HCT116 (cell line): ENCODE measurements around the gene MED27. TPM values are rescaled to one million over a fixed set of nuclear protein-coding genes. Genes with fewer than 3 reads are reported as not detected.

Experiments
- ATAC-seq: fragments of 200-7000 bp; cut with Tn5 transposase; 2 replicates; pipeline ENCODE4 v1.9.1; 2020; ENCODE audit warnings: mild to moderate bottlenecking, moderate library complexity
- BruUV-seq: library from RNA; stranded (reverse); fragments of 400-500 nt; replicated peaks from 2 replicates; lab custom pipeline; 2021; lab: Mats Ljungman, UMichigan
- CTCF ChIA-PET: fragments of 300-600 bp; sonication (Branson Sonifier 250); formaldehyde crosslinking; loops from one replicate; lab custom pipeline; 2021; ENCODE audit warnings: antibody characterized with exemption; lab: Charles Lee
- POLR2A ChIA-PET: fragments of 300-600, 350-600 bp; sonication (Branson Sonifier 250); formaldehyde crosslinking; loops from one replicate; lab custom pipeline; 2021; ENCODE audit warnings: antibody characterized with exemption; lab: Charles Lee
- RAD21 ChIA-PET, 2 experiments: fragments of 300-600 bp; sonication (Branson Sonifier 250); formaldehyde crosslinking; loops; one replicate each; lab custom pipeline; 2023; ENCODE audit warnings: low total read pairs in 2 of 2; ENCODE audit not compliant: uncharacterized antibody in 2 of 2, unreplicated experiment in 2 of 2, low non-redundant PET in 1 of 2; lab: Charles Lee
- DNase-seq: peaks from one replicate; pipeline ENCODE4 v3.0.0-alpha.2; 2010; ENCODE audit warnings: low read depth, low spot score
- H2AFZ ChIP-seq: fragments of 200-600 bp; shearing (Covaris generic), sonication (generic); 2 replicates; pipeline ENCODE4 v1.6.1; 2017; ENCODE audit warnings: low read depth, mixed run types, mixed read lengths, antibody characterized with exemption, low read length; ENCODE audit not compliant: poor library complexity, severe bottlenecking
- H3K27ac ChIP-seq: 2 replicates; pipeline ENCODE4 v1.5.1; 2012; ENCODE audit warnings: low read depth, low read length
- H3K27me3 ChIP-seq: fragments of 200-600 bp; sonication (generic); 2 replicates; pipeline ENCODE4 v1.6.1; 2016; ENCODE audit warnings: mixed run types, low read length, mixed read lengths; ENCODE audit not compliant: insufficient read depth
- H3K36me3 ChIP-seq, 2 experiments: fragments of 200-500 bp in 1 of 2; fragments of 200-600 bp in 1 of 2; sonication (Bioruptor generic) in 1 of 2; sonication (generic) in 1 of 2; 2 replicates each; pipeline versions ENCODE4 v1.5.1 to v1.6.1; 2014 to 2016; ENCODE audit warnings: low read length in 2 of 2, inconsistent platforms in 1 of 2, mixed read lengths in 1 of 2, mixed run types in 1 of 2; ENCODE audit not compliant: insufficient read depth in 2 of 2, control insufficient read depth in 1 of 2
- H3K4me1 ChIP-seq, 2 experiments: fragments of 200-600 bp in 1 of 2; sonication (generic) in 1 of 2; 2 replicates each; pipeline versions ENCODE4 v1.5.1 to v1.6.1; 2012 to 2017; ENCODE audit warnings: low read length in 2 of 2, inconsistent platforms in 1 of 2, mild to moderate bottlenecking in 1 of 2, mixed read lengths in 1 of 2, mixed run types in 1 of 2, moderate library complexity in 1 of 2; ENCODE audit not compliant: insufficient read depth in 2 of 2, control insufficient read depth in 1 of 2
- H3K4me2 ChIP-seq: fragments of 200-600 bp; sonication (generic); 2 replicates; pipeline ENCODE4 v1.6.1; 2017; ENCODE audit warnings: mixed run types, low read length, mixed read lengths
- H3K4me3 ChIP-seq, 2 experiments: fragments of 200-600 bp in 1 of 2; sonication (generic) in 1 of 2; replicated peaks in 1 of 2; 2 replicates each; pipeline ENCODE4 v1.5.1; 2011 to 2016; ENCODE audit warnings: low read length in 2 of 2, control low read depth in 1 of 2, low read depth in 1 of 2, mild to moderate bottlenecking in 1 of 2, mixed read lengths in 1 of 2, mixed run types in 1 of 2
- H3K79me2 ChIP-seq: fragments of 200-600 bp; sonication (generic); 2 replicates; pipeline ENCODE4 v1.6.1; 2017; ENCODE audit warnings: mild to moderate bottlenecking, mixed run types, low read length, moderate library complexity, mixed read lengths; ENCODE audit not compliant: insufficient read depth
- H3K9ac ChIP-seq: fragments of 200-600 bp; sonication (generic); 2 replicates; pipeline ENCODE4 v1.6.1; 2016; ENCODE audit warnings: low read length, mixed read lengths
- H3K9me2 ChIP-seq: fragments of 200-600 bp; sonication (generic), shearing (Covaris generic); 2 replicates; pipeline ENCODE4 v1.6.1; 2017; ENCODE audit warnings: mixed run types, mild to moderate bottlenecking, moderate library complexity; ENCODE audit not compliant: insufficient read depth
- H3K9me3 ChIP-seq, 2 experiments: fragments of 200-500 bp in 1 of 2; fragments of 200-600 bp in 1 of 2; sonication (Bioruptor generic) in 1 of 2; sonication (generic) in 1 of 2; 2 replicates each; pipeline ENCODE4 v1.6.1; 2014 to 2017; ENCODE audit warnings: low read length in 2 of 2, mixed read lengths in 2 of 2, inconsistent platforms in 1 of 2, low read depth in 1 of 2, mild to moderate bottlenecking in 1 of 2, mixed run types in 1 of 2, moderate library complexity in 1 of 2; ENCODE audit not compliant: control insufficient read depth in 1 of 2, insufficient read depth in 1 of 2
- H4K20me1 ChIP-seq: fragments of 200-600 bp; sonication (generic), shearing (Covaris generic); 2 replicates; pipeline ENCODE4 v1.6.1; 2017; ENCODE audit warnings: mixed run types, mild to moderate bottlenecking, moderate library complexity; ENCODE audit not compliant: insufficient read depth
- ATF3 ChIP-seq: IDR thresholded peaks from 2 replicates; pipeline ENCODE4 v1.6.1; 2012
- CBX3 ChIP-seq: IDR thresholded peaks from 2 replicates; pipeline ENCODE4 v1.6.1; 2012; ENCODE audit warnings: low read depth
- EGR1 ChIP-seq: IDR thresholded peaks from 2 replicates; pipeline ENCODE4 v1.6.1; 2012; ENCODE audit warnings: low read depth
- EZH2 ChIP-seq: fragments of 200-600 bp; sonication (generic); IDR thresholded peaks from 2 replicates; pipeline ENCODE4 v1.6.1; 2017; ENCODE audit warnings: antibody characterized with exemption, mixed run types
- FOSL1 ChIP-seq: IDR thresholded peaks from 2 replicates; pipeline ENCODE4 v1.6.1; 2012; ENCODE audit warnings: low read depth
- JUND ChIP-seq: IDR thresholded peaks from 2 replicates; pipeline ENCODE4 v1.6.1; 2012
- POLR2A ChIP-seq: IDR thresholded peaks from 2 replicates; pipeline ENCODE4 v1.7.0; 2011; ENCODE audit warnings: borderline replicate concordance; ENCODE audit not compliant: insufficient read depth, insufficient read length; ENCODE audit errors: extremely low read depth
- POLR2AphosphoS5 ChIP-seq: IDR thresholded peaks from 2 replicates; pipeline ENCODE4 v1.6.1; 2011; ENCODE audit warnings: mild to moderate bottlenecking, low read depth, low read length, moderate library complexity
- RAD21 ChIP-seq: IDR thresholded peaks from 2 replicates; pipeline ENCODE4 v1.6.1; 2012; ENCODE audit warnings: low read depth, mild to moderate bottlenecking
- REST ChIP-seq: IDR thresholded peaks from 2 replicates; pipeline ENCODE4 v1.6.1; 2012; ENCODE audit warnings: low read depth
- SIN3A ChIP-seq: IDR thresholded peaks from 2 replicates; pipeline ENCODE4 v1.6.1; 2012; ENCODE audit warnings: low read depth
- SP1 ChIP-seq: IDR thresholded peaks from 2 replicates; pipeline ENCODE4 v1.6.1; 2012; ENCODE audit warnings: low read depth
- SRF ChIP-seq: IDR thresholded peaks from 2 replicates; pipeline ENCODE4 v1.6.1; 2012; ENCODE audit warnings: low read depth
- TCF7L2 ChIP-seq: IDR thresholded peaks from 2 replicates; pipeline ENCODE4 v1.7.0; 2011; ENCODE audit warnings: borderline replicate concordance, inconsistent platforms; ENCODE audit not compliant: insufficient read depth, insufficient read length; ENCODE audit errors: extremely low read depth
- YY1 ChIP-seq: IDR thresholded peaks from 2 replicates; pipeline ENCODE4 v1.6.1; 2011; ENCODE audit warnings: low read length, low read depth, moderate library complexity, mild to moderate bottlenecking; ENCODE audit not compliant: insufficient replicate concordance; ENCODE audit errors: extremely low read depth
- ZFX ChIP-seq: fragments of 450-650 bp; IDR thresholded peaks from 2 replicates; pipeline ENCODE4 v1.6.1; 2017
- ZNF274 ChIP-seq: fragments of 200-500 bp; sonication (Bioruptor generic); IDR thresholded peaks from 2 replicates; pipeline ENCODE4 v1.6.1; 2014; ENCODE audit warnings: mild to moderate bottlenecking, low read depth, low read length, inconsistent platforms
- intact Hi-C: fragments of 100-400 bp; cut with micrococcal nuclease; formaldehyde crosslinking; loops from 2 replicates; pipeline ENCODE4 v1.10.0; 2022
- total RNA-seq: library from RNA; stranded (reverse); gene quantifications from one replicate; pipeline ENCODE4 v1.2.1, GENCODE V29; 2021; ENCODE audit not compliant: unreplicated experiment
- TF ChIP-seq, protein P1 (sequence below): IDR thresholded peaks from 2 replicates; pipeline ENCODE4 v1.6.1; 2012

Gene MED27
- total RNA-seq, 1 experiment from 2014 or later: 26.9 TPM

GRCh38 chr9:132018957-132019405 lies 60.7 kb downstream of the MED27 start:
- Histone ChIP-seq H3K27ac (no peak overlapping the region), H2AFZ (no peak overlapping the region), H3K27me3 (no peaks in the 10 kb centered on the region), H3K4me2 (no peak overlapping the region), H3K9me2 (no peaks in the 10 kb centered on the region), H3K4me1 (no peaks in the 10 kb centered on the region), H3K4me3 (no peak overlapping the region), H3K9ac (no peak overlapping the region), H3K79me2 (peaks cover 31% of the 10 kb centered on the region), H4K20me1 (no peaks in the 10 kb centered on the region; the same call in 1 of the 2 replicates), H3K9me3 (no peaks in the 10 kb centered on the region), H3K36me3 (no peaks in the 10 kb centered on the region)
- ChIA-PET POLR2A (no interaction called here), RAD21 (no interaction called here), CTCF (no interaction called here)
- ATAC-seq: no peak
- no TSS peak for BruUV-seq
- no peak for TF ChIP-seq TCF7L2
- TF ChIP-seq, protein P1, sequence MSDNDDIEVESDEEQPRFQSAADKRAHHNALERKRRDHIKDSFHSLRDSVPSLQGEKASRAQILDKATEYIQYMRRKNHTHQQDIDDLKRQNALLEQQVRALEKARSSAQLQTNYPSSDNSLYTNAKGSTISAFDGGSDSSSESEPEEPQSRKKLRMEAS: no peak
- TF ChIP-seq FOSL1: no peak
- no peak for TF ChIP-seq SRF
- TF ChIP-seq YY1: no peak
- no peak for TF ChIP-seq ATF3
- no peak for TF ChIP-seq EZH2
- no peak for TF ChIP-seq EGR1
- TF ChIP-seq SIN3A: no peak
- no peak for TF ChIP-seq POLR2AphosphoS5
- TF ChIP-seq ZFX: no peak
- TF ChIP-seq POLR2A: no peak
- TF ChIP-seq JUND: no peak
- no peak for TF ChIP-seq RAD21
- TF ChIP-seq ZNF274: no peak
- TF ChIP-seq CBX3: no peak
- no peak for TF ChIP-seq SP1
- TF ChIP-seq REST: no peak
- no peak for DNase-seq
- intact Hi-C loops: no loop called here
